ENCODE data around the gene CELSR2.
"Not testable (repeated sequence)": the region's sequence is repeated elsewhere in the genome, so short reads cannot be mapped to it uniquely, and the experiment has no call there.

CELSR2 gene

DNA sequence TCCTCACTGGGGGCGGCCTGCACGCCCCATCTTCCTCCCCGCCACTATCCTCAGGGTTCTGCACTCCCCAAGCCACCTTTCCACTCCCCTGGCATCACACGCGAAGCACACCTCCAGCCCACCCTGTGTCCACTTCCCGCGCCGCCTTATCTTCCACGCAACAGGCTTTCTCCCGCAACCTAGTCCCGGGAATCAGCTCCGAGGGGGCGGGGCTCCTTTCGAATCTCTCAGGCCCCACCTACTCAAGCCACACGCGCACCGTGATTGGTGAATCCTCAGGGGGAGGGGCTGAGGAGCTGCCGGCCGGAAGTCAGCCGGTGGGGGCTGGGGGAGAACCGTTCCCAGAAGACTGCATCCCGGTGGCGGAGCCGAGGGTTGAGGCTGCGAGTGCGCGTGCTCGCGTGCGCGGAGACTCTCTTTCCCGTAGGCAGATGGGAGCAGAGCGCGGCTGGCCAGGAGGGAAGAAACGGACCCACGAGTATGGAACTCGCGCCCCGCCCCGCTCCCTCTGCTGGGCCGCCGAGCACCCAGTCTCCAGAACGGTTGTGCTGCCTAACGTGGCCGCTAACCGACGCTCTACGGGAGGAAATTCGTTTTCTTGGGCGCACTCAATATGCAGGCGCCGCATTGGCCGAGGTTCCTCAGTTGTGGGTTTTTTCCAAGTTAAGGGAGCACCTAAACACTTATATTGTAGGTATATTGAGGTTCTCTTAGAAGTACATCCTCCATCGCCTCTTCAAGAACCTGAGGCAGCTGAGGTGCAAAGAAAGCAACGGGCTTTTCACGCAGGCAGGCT lies 33.8 kb downstream of the CELSR2 start, which contains the start of gene PSRC1:
Gene PSRC1 (minus strand): TSS at position 194 of the 796 bp plus-strand sequence.
- TF ChIP-seq, protein P1, sequence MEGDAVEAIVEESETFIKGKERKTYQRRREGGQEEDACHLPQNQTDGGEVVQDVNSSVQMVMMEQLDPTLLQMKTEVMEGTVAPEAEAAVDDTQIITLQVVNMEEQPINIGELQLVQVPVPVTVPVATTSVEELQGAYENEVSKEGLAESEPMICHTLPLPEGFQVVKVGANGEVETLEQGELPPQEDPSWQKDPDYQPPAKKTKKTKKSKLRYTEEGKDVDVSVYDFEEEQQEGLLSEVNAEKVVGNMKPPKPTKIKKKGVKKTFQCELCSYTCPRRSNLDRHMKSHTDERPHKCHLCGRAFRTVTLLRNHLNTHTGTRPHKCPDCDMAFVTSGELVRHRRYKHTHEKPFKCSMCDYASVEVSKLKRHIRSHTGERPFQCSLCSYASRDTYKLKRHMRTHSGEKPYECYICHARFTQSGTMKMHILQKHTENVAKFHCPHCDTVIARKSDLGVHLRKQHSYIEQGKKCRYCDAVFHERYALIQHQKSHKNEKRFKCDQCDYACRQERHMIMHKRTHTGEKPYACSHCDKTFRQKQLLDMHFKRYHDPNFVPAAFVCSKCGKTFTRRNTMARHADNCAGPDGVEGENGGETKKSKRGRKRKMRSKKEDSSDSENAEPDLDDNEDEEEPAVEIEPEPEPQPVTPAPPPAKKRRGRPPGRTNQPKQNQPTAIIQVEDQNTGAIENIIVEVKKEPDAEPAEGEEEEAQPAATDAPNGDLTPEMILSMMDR (conservative IDR thresholded peaks at IDR 0.05; ENCODE audit: low read depth, low read length), result peak; percentile 72
- H3K79me2 ChIP-seq (ENCODE audit: insufficient read depth, low read depth), result no peaks in the 10 kb centered on the region
- H3K4me2 ChIP-seq, result peak within 1 kb of the TSS; percentile 89
- peak within 1 kb of the TSS; percentile 98 for H3K4me3 ChIP-seq (IDR thresholded peaks at IDR 0.05; ENCODE audit: insufficient read depth, low read depth, low read length)
- H3K27me3 ChIP-seq (ENCODE audit: insufficient read depth, low read depth), result no peaks in the 10 kb centered on the region
- no peaks in the 10 kb centered on the region for H4K20me1 ChIP-seq (ENCODE audit: insufficient read depth)
- H3K9ac ChIP-seq, result peak within 1 kb of the TSS; percentile 70
- H3K4me1 ChIP-seq (ENCODE audit: low read depth, poor library complexity, severe bottlenecking), result peaks cover 26% of the 10 kb centered on the region
- peak within 1 kb of the TSS; percentile 84 for H2AFZ ChIP-seq (ENCODE audit: low read depth)
- no peaks in the 10 kb centered on the region for H3K36me3 ChIP-seq (ENCODE audit: insufficient read depth)
- peak within 1 kb of the TSS; percentile 70 for H3K27ac ChIP-seq

DNA sequence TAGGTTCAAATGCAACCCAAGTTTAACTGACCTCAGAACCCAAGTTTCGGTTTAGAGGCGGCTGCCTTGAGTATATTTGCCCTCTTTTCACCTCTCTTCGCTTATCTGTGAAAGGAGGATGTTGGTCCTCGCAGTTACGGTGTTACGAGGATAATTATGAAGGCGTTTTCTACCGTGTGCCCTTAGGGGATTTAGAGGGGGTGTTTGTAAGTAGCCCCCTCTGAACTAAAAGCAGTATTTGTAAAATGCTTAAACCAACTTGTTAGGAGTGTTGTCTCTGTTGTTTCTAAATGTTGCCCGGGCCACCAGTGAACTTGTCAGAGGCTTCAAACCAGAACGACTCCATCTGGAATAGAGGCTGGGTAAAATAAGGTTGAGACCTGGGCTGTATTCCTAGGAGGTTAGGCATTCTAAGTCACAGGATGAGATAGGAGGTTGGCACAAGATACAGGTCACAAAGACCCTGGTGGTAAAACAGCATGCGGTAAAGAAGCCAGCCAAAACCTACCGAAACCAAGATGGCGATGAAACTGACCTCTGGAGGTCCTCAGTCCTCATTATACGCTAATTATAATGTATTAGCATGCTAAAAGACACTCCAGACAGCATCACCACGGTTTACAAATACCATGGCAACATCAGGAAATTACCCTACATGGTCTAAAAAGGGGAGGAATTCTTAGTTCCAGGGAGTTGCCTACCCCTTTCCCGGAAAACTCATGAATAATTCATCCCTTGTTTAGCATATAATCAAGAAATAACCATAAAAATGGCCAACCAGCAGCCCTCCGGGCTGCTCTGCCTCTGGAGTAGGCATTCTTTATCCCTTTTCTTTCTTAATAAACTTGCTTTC lies 34.6 kb downstream of the CELSR2 start:
- H3K9ac ChIP-seq, result peak overlapping the region; percentile 70
- H3K79me2 ChIP-seq (ENCODE audit: insufficient read depth, low read depth), result no peaks in the 10 kb centered on the region
- TF ChIP-seq, protein P1 (conservative IDR thresholded peaks at IDR 0.05; ENCODE audit: low read depth, low read length), result peak; percentile 6; the same call in 1 of the 2 replicates
- H3K27ac ChIP-seq, result peak overlapping the region; percentile 70
- peaks cover 25% of the 10 kb centered on the region for H3K4me1 ChIP-seq (ENCODE audit: low read depth, poor library complexity, severe bottlenecking)
- no peaks in the 10 kb centered on the region for H3K36me3 ChIP-seq (ENCODE audit: insufficient read depth)
- H2AFZ ChIP-seq (ENCODE audit: low read depth), result peak overlapping the region; percentile 84
- H3K27me3 ChIP-seq (ENCODE audit: insufficient read depth, low read depth), result no peaks in the 10 kb centered on the region
- peak overlapping the region; percentile 89 for H3K4me2 ChIP-seq
- H3K4me3 ChIP-seq (IDR thresholded peaks at IDR 0.05; ENCODE audit: insufficient read depth, low read depth, low read length), result peak overlapping the region; percentile 98
- no peaks in the 10 kb centered on the region for H4K20me1 ChIP-seq (ENCODE audit: insufficient read depth)

DNA sequence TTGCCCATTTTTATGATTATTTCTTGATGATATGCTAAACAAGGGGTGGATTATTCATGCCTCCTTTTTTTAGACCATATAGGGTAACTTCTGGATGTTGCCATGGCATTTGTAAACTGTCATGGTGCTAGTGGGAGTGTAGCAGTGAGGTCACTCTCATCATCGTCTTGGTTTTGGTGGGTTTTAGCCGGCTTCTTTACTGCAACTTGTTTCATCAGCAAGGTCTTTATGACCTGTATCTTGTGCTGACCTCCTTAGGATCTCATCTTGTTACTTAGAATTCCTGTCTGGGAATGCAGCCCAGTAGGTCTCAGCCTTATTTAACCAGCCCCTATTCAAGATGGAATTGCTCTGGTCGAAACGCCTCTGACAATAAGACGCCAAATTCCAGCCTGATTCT lies 37.4 kb downstream of the CELSR2 start:
- not testable (repeated sequence) for H3K36me3 ChIP-seq (ENCODE audit: insufficient read depth); H3K9ac ChIP-seq; H4K20me1 ChIP-seq (ENCODE audit: insufficient read depth); H3K79me2 ChIP-seq (ENCODE audit: insufficient read depth, low read depth); H3K4me3 ChIP-seq (IDR thresholded peaks at IDR 0.05; ENCODE audit: insufficient read depth, low read depth, low read length); H3K27ac ChIP-seq; H3K4me2 ChIP-seq; H2AFZ ChIP-seq (ENCODE audit: low read depth); H3K27me3 ChIP-seq (ENCODE audit: insufficient read depth, low read depth)
- peaks cover 21% of the 10 kb centered on the region for H3K4me1 ChIP-seq (ENCODE audit: low read depth, poor library complexity, severe bottlenecking)

DNA sequence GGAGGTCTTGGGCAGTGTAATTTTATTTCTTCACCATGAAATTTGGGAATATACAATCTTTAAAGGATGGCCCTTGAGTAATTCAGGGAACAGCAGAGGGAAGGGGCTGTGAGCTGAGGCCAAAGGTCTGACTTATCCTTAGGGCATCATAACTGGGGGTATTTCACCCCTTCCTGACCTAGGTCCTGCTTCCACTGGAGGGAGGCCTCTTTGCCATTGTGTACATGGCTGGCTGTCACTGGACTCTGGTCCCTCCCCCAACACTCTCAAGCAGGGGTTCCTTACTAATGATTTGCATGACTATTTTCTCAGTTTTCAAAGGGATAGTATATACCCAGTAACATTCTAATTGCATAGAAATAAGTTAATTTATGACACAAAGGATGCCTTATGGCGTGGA lies 40.8 kb downstream of the CELSR2 start:
- TF ChIP-seq, protein P1 (conservative IDR thresholded peaks at IDR 0.05; ENCODE audit: low read depth, low read length), result no peak
- H2AFZ ChIP-seq (ENCODE audit: low read depth), result no peak overlapping the region
- H4K20me1 ChIP-seq (ENCODE audit: insufficient read depth), result no peaks in the 10 kb centered on the region
- no peaks in the 10 kb centered on the region for H3K4me1 ChIP-seq (ENCODE audit: low read depth, poor library complexity, severe bottlenecking)
- H3K4me2 ChIP-seq, result no peak overlapping the region
- no peaks in the 10 kb centered on the region for H3K79me2 ChIP-seq (ENCODE audit: insufficient read depth, low read depth)
- no peaks in the 10 kb centered on the region for H3K27me3 ChIP-seq (ENCODE audit: insufficient read depth, low read depth)
- H3K36me3 ChIP-seq (ENCODE audit: insufficient read depth), result no peaks in the 10 kb centered on the region
- H3K4me3 ChIP-seq (IDR thresholded peaks at IDR 0.05; ENCODE audit: insufficient read depth, low read depth, low read length), result no peak overlapping the region
- no peak overlapping the region for H3K9ac ChIP-seq
- H3K27ac ChIP-seq, result no peak overlapping the region
